IMR-90 (cell line): ENCODE measurements around the gene SSBP3. TPM values are rescaled to one million over a fixed set of nuclear protein-coding genes. Genes with fewer than 3 reads are reported as not detected.

Experiments used
- ATAC-seq: fragments of 200-7000 bp; cut with Tn5 transposase; 2 replicates; pipeline ENCODE4 v1.9.1; 2020; ENCODE audit warnings: low read depth, mild to moderate bottlenecking, moderate library complexity
- BruUV-seq: library from RNA; stranded (reverse); fragments of 400-500 nt; replicated peaks from 2 replicates; lab custom pipeline; 2021; lab: Mats Ljungman, UMichigan
- CTCF ChIA-PET: fragments of 300-600 bp; formaldehyde crosslinking; extraction: SDS; loops from one replicate; lab custom pipeline; 2021; ENCODE audit warnings: antibody characterized with exemption; lab: Yijun Ruan, JAX
- POLR2A ChIA-PET: fragments of 300-600 bp; sonication (Branson Sonifier 250); formaldehyde crosslinking; loops from one replicate; lab custom pipeline; 2022; ENCODE audit warnings: antibody characterized with exemption; ENCODE audit not compliant: unreplicated experiment; lab: Charles Lee
- DNase-seq: peaks from one replicate; pipeline ENCODE4 v3.0.0; 2013
- H2AFZ ChIP-seq: replicated peaks from 2 replicates; pipeline ENCODE3; 2013; ENCODE audit warnings: low read length, mild to moderate bottlenecking; ENCODE audit not compliant: poor library complexity
- H2AK5ac ChIP-seq: 2 replicates; pipeline ENCODE4 v1.6.1; 2013; ENCODE audit warnings: low read depth, low read length, inconsistent platforms
- H2AK9ac ChIP-seq: replicated peaks from 2 replicates; pipeline ENCODE3; 2013; ENCODE audit warnings: mild to moderate bottlenecking, low read depth, low read length, moderate library complexity; ENCODE audit not compliant: poor library complexity
- H2BK120ac ChIP-seq: 2 replicates; pipeline ENCODE4 v1.6.1; 2013; ENCODE audit warnings: low read depth, low read length, inconsistent platforms
- H2BK15ac ChIP-seq: 3 replicates; pipeline ENCODE4 v1.6.1; 2013; ENCODE audit warnings: low read depth, low read length, inconsistent platforms
- H2BK20ac ChIP-seq: 2 replicates; pipeline ENCODE4 v1.6.1; 2013; ENCODE audit warnings: low read depth, mild to moderate bottlenecking, inconsistent platforms, low read length, moderate library complexity
- H2BK5ac ChIP-seq: 2 replicates; pipeline ENCODE4 v1.6.1; 2013; ENCODE audit warnings: mild to moderate bottlenecking, low read depth, low read length, inconsistent platforms; ENCODE audit not compliant: poor library complexity, severe bottlenecking
- H3K14ac ChIP-seq: replicated peaks from 2 replicates; pipeline ENCODE4 v1.6.1; 2013; ENCODE audit warnings: low read depth, low read length, inconsistent platforms
- H3K18ac ChIP-seq: 2 replicates; pipeline ENCODE4 v1.6.1; 2013; ENCODE audit warnings: low read depth, low read length, control low read depth
- H3K23ac ChIP-seq: 2 replicates; pipeline ENCODE4 v1.6.1; 2013; ENCODE audit warnings: low read depth, low read length, inconsistent platforms
- H3K27ac ChIP-seq: 2 replicates; pipeline ENCODE4 v1.5.1; 2013; ENCODE audit warnings: mild to moderate bottlenecking, control low read depth, low read length; ENCODE audit not compliant: insufficient read depth
- H3K27me3 ChIP-seq: 2 replicates; pipeline ENCODE4 v1.6.1; 2013; ENCODE audit warnings: low read length; ENCODE audit not compliant: control insufficient read depth, insufficient read depth
- H3K36me3 ChIP-seq: 2 replicates; pipeline ENCODE4 v1.6.1; 2013; ENCODE audit warnings: low read length, mixed read lengths; ENCODE audit not compliant: control insufficient read depth, insufficient read depth
- H3K4ac ChIP-seq: 2 replicates; pipeline ENCODE4 v1.6.1; 2013; ENCODE audit warnings: low read depth, low read length, inconsistent platforms
- H3K4me1 ChIP-seq: 2 replicates; pipeline ENCODE4 v1.6.1; 2013; ENCODE audit warnings: low read length, mixed read lengths; ENCODE audit not compliant: control insufficient read depth, insufficient read depth
- H3K4me2 ChIP-seq: 2 replicates; pipeline ENCODE4 v1.6.1; 2013; ENCODE audit warnings: low read depth, mild to moderate bottlenecking, control low read depth, low read length, moderate library complexity
- H3K4me3 ChIP-seq: 2 replicates; pipeline ENCODE4 v1.5.1; 2013; ENCODE audit warnings: low read depth, mild to moderate bottlenecking, control low read depth, low read length, moderate library complexity; ENCODE audit not compliant: insufficient read depth
- H3K56ac ChIP-seq: 2 replicates; pipeline ENCODE4 v1.6.1; 2013; ENCODE audit warnings: low read length, inconsistent platforms; ENCODE audit not compliant: insufficient read depth; ENCODE audit errors: extremely low read depth
- H3K79me1 ChIP-seq, 2 experiments: 2 replicates each; pipeline ENCODE4 v1.6.1; 2013; ENCODE audit warnings: low read length in 2 of 2, inconsistent platforms in 1 of 2, low read depth in 1 of 2
- H3K9ac ChIP-seq: 2 replicates; pipeline ENCODE4 v1.6.1; 2013; ENCODE audit warnings: low read depth, low read length, control low read depth
- H3K9me1 ChIP-seq: 2 replicates; pipeline ENCODE4 v1.6.1; 2013; ENCODE audit warnings: low read length, inconsistent platforms; ENCODE audit not compliant: insufficient read depth
- H3K9me3 ChIP-seq: 2 replicates; pipeline ENCODE4 v1.6.1; 2013; ENCODE audit warnings: low read length; ENCODE audit not compliant: control insufficient read depth, insufficient read depth
- H4K20me1 ChIP-seq: 2 replicates; pipeline ENCODE4 v1.6.1; 2013; ENCODE audit warnings: low read length, inconsistent platforms; ENCODE audit not compliant: insufficient read depth
- H4K5ac ChIP-seq: 2 replicates; pipeline ENCODE4 v1.6.1; 2013; ENCODE audit warnings: mild to moderate bottlenecking, low read depth, low read length, control low read depth
- H4K8ac ChIP-seq, 2 experiments: 2 replicates each; pipeline ENCODE4 v1.6.1; 2013; ENCODE audit warnings: low read depth in 2 of 2, low read length in 2 of 2, control low read depth in 1 of 2, inconsistent platforms in 1 of 2
- H4K91ac ChIP-seq: 2 replicates; pipeline ENCODE4 v1.6.1; 2013; ENCODE audit warnings: low read depth, low read length, inconsistent platforms; ENCODE audit not compliant: insufficient read depth
- BHLHE40 ChIP-seq: fragments of 150-350 bp; IDR thresholded peaks from 2 replicates; pipeline ENCODE4 v1.6.1; 2016; ENCODE audit warnings: mild to moderate bottlenecking, low read depth, low read length
- CHD1 ChIP-seq: IDR thresholded peaks from 2 replicates; pipeline ENCODE4 v1.6.1; 2012; ENCODE audit warnings: low read depth, low read length, improper control_type of control experiment
- CTCF ChIP-seq: conservative IDR thresholded peaks from 2 replicates; pipeline ENCODE4 v1.5.1; 2012; ENCODE audit warnings: mild to moderate bottlenecking, low read depth, low read length, improper control_type of control experiment
- ELK1 ChIP-seq: fragments of 150-350 bp; IDR thresholded peaks from 2 replicates; pipeline ENCODE4 v1.6.1; 2016; ENCODE audit warnings: low read depth, mild to moderate bottlenecking, low read length, moderate library complexity, borderline replicate concordance
- MAFK ChIP-seq: IDR thresholded peaks from 2 replicates; pipeline ENCODE4 v1.6.1; 2012; ENCODE audit warnings: low read depth, low read length, improper control_type of control experiment
- MAZ ChIP-seq: IDR thresholded peaks from 2 replicates; pipeline ENCODE4 v1.6.1; 2012; ENCODE audit warnings: low read depth, mild to moderate bottlenecking, low read length, improper control_type of control experiment, moderate library complexity, borderline replicate concordance
- MXI1 ChIP-seq: IDR thresholded peaks from 2 replicates; pipeline ENCODE4 v1.6.1; 2012; ENCODE audit warnings: low read depth, mild to moderate bottlenecking, low read length, moderate library complexity, borderline replicate concordance
- NFE2L2 ChIP-seq: fragments of 150-350 bp; IDR thresholded peaks from 2 replicates; pipeline ENCODE4 v1.6.1; 2016; ENCODE audit warnings: low read depth, mild to moderate bottlenecking, low read length
- RAD21 ChIP-seq: IDR thresholded peaks from 2 replicates; pipeline ENCODE4 v1.6.1; 2012; ENCODE audit warnings: low read length, improper control_type of control experiment
- RCOR1 ChIP-seq: IDR thresholded peaks from 2 replicates; pipeline ENCODE4 v1.6.1; 2012; ENCODE audit warnings: mild to moderate bottlenecking, low read length, improper control_type of control experiment; ENCODE audit not compliant: insufficient replicate concordance
- RFX5 ChIP-seq: IDR thresholded peaks from 2 replicates; pipeline ENCODE4 v1.8.0; 2012; ENCODE audit warnings: low read depth, mild to moderate bottlenecking, low read length, moderate library complexity
- SMC3 ChIP-seq: fragments of 150-350 bp; IDR thresholded peaks from 2 replicates; pipeline ENCODE4 v1.6.1; 2016; ENCODE audit warnings: low read depth, mild to moderate bottlenecking, antibody characterized with exemption, low read length, moderate library complexity
- WGBS, 2 experiments: methylation state at CpG; one replicate each; pipeline versions ENCODE4 v1.1.5 to v1.1.7; 2013; ENCODE audit warnings: missing lambda C conversion rate in 2 of 2; ENCODE audit not compliant: insufficient read length in 1 of 2; ENCODE audit errors: extremely low coverage in 2 of 2; 5-methylcytosine and 5-hydroxymethylcytosine counted together
- dilution Hi-C: fragments of 300-500 bp; cut with HindIII; formaldehyde crosslinking; loops from one replicate; pipeline ENCODE4 v1.14.3; 2018; ENCODE audit warnings: low sequenced_read_pairs; ENCODE audit not compliant: unreplicated experiment
- in situ Hi-C: fragments of 300-500 bp; cut with MboI; formaldehyde crosslinking; loops from 3 replicates; pipeline ENCODE4 v1.14.3; 2019; ENCODE audit warnings: low sequenced_read_pairs, inconsistent platforms, mixed read lengths
- intact Hi-C: fragments of 100-400 bp; cut with micrococcal nuclease; formaldehyde crosslinking; loops from 2 replicates; pipeline ENCODE4 v1.10.0; 2022
- polyA plus RNA-seq, 3 experiments: library from polyadenylated mRNA; depleted of rRNA; stranded (reverse); fragments of >200 nt; gene quantifications; 2 replicates each; pipeline ENCODE4 v1.2.3, GENCODE V29; 2012; ENCODE audit warnings: low replicate concordance in 1 of 3
- total RNA-seq: library from RNA; depleted of rRNA; stranded (reverse); fragments of >200 nt; gene quantifications from 2 replicates; pipeline ENCODE4 v1.2.3, GENCODE V29; 2012

SSBP3 gene
- total and polyA plus RNA-seq, 2 of the 4 experiments (the other 2 are of a cell fraction): 10.9 to 39.6 TPM

GRCh38 chr1:54365847-54366246 is 40.3 kb downstream of the SSBP3 start:
- H4K91ac ChIP-seq: no peak overlapping the region
- peaks cover 67 to 89% of the 10 kb centered on the region in 2 experiments for H3K79me1 ChIP-seq
- intact Hi-C loops (no loop called here), in situ Hi-C loops (no loop called here), dilution Hi-C loops (no loop called here)
- no peak for DNase-seq
- ATAC-seq: no peak
- peaks cover 18% of the 10 kb centered on the region for H3K4me1 ChIP-seq
- no peaks in the 10 kb centered on the region for H3K27me3 ChIP-seq
- no peak overlapping the region for H3K4ac ChIP-seq
- H2AK9ac ChIP-seq: no peak overlapping the region
- H3K9me3 ChIP-seq: no peaks in the 10 kb centered on the region
- H2AK5ac ChIP-seq: no peak overlapping the region
- peaks cover 8% of the 10 kb centered on the region for H3K36me3 ChIP-seq
- CTCF ChIA-PET: no interaction called here
- H3K27ac ChIP-seq: no peak overlapping the region
- no peak overlapping the region for H3K56ac ChIP-seq
- TF ChIP-seq ELK1: no peak
- no peak for TF ChIP-seq CHD1
- no peak for TF ChIP-seq RCOR1
- no peak for TF ChIP-seq MXI1
- TF ChIP-seq RAD21: no peak
- no peak for TF ChIP-seq RFX5
- no peak for TF ChIP-seq CTCF
- TF ChIP-seq SMC3: no peak
- TF ChIP-seq MAZ: no peak
- TF ChIP-seq NFE2L2: no peak
- TF ChIP-seq MAFK: no peak
- TF ChIP-seq BHLHE40: no peak
- H3K14ac ChIP-seq: 0 out of 2 replicates have a peak overlapping the region, but pooled peaks have one; percentile 30
- H3K18ac ChIP-seq: no peak overlapping the region
- H2AFZ ChIP-seq: no peak overlapping the region
- H4K8ac ChIP-seq: no peak overlapping the region
- no peak overlapping the region for H3K4me3 ChIP-seq
- H4K20me1 ChIP-seq: peaks cover 31% of the 10 kb centered on the region
- H2BK5ac ChIP-seq: no peak overlapping the region
- POLR2A ChIA-PET: no interaction called here
- no peak overlapping the region for H3K23ac ChIP-seq
- H2BK15ac ChIP-seq: no peak overlapping the region
- BruUV-seq: no TSS peak
- no CpG with 5 or more reads among the region's 3 CpGs for WGBS, 2 experiments
- no peak overlapping the region for H4K5ac ChIP-seq
- H3K9ac ChIP-seq: no peak overlapping the region
- H3K9me1 ChIP-seq: peaks cover 33% of the 10 kb centered on the region
- H2BK20ac ChIP-seq: no peak overlapping the region
- no peak overlapping the region for H2BK120ac ChIP-seq
- no peak overlapping the region for H3K4me2 ChIP-seq
